Adipocyte (in vitro differentiated cells): ENCODE results near the gene STK40.

Experiments
- DNase-seq: peaks from one replicate; pipeline ENCODE4 v3.0.0-alpha.2; 2015; ENCODE audit warnings: low read depth
- H3K27me3 ChIP-seq: replicated peaks from 2 replicates; pipeline ENCODE4 v1.7.0; 2013; ENCODE audit warnings: mild to moderate bottlenecking, low read length, moderate library complexity; ENCODE audit not compliant: control insufficient read depth, insufficient read depth
- H3K36me3 ChIP-seq: 2 replicates; pipeline ENCODE4 v1.7.0; 2013; ENCODE audit warnings: low read length, mild to moderate bottlenecking, moderate library complexity; ENCODE audit not compliant: control insufficient read depth, insufficient read depth, severe bottlenecking
- H3K4me1 ChIP-seq: 2 replicates; pipeline ENCODE4 v1.7.0; 2013; ENCODE audit warnings: mild to moderate bottlenecking, low read length, moderate library complexity; ENCODE audit not compliant: control insufficient read depth, insufficient read depth
- H3K4me3 ChIP-seq: 2 replicates; pipeline ENCODE4 v1.7.0; 2013; ENCODE audit warnings: mild to moderate bottlenecking, low read length, moderate library complexity
- H3K9ac ChIP-seq: 2 replicates; pipeline ENCODE4 v1.7.0; 2013; ENCODE audit warnings: mild to moderate bottlenecking, low read length, moderate library complexity
- H3K9me3 ChIP-seq: 2 replicates; pipeline ENCODE4 v1.7.0; 2013; ENCODE audit warnings: mild to moderate bottlenecking, low read length, moderate library complexity; ENCODE audit not compliant: control insufficient read depth

STK40 gene, protein sequence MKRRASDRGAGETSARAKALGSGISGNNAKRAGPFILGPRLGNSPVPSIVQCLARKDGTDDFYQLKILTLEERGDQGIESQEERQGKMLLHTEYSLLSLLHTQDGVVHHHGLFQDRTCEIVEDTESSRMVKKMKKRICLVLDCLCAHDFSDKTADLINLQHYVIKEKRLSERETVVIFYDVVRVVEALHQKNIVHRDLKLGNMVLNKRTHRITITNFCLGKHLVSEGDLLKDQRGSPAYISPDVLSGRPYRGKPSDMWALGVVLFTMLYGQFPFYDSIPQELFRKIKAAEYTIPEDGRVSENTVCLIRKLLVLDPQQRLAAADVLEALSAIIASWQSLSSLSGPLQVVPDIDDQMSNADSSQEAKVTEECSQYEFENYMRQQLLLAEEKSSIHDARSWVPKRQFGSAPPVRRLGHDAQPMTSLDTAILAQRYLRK

DNA sequence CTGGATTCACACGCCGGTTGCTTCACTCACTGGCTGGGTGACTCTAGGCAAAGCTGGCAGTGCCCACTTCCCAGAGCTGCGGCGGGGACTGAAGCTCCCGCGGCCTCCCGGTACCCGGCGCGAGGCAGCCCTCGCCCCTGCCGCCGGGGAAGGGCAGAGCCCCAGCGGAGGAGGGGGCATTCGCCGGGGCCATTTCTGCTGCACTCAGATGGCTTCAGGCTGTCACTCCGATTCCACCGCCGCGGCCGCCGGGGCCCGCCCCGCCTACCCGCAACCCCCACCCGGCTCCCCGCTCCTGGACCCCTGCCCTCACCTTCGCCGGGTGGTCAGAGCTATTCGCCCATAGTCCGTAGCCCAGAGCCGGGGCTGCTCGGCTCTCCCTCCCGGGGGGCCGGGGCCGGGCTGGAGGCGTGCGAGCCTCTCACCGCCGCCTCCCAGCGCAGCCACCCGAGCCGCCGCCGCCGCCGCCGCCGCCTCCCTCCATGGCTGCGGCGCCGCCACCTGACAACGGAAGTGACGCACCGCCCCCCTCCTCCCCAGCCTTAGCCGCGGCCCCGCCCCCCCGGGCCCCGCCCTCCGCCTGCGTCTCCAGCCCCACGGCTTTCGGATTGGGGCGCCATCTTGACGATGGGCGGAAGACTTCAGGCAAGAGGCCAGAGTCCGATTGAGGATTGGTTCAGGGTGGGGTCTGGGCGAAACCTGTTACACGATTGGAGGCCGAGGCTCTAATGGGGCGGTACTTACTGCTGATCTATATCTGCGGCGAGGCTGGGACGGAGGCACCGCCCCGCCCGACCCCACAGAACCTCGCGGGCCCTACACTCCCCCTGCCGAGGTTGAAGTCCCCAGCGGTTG is at the start of gene STK40:
Gene STK40, minus strand, starts transcription at position 515 of the 855 bp plus-strand sequence. CDS start 24,592 bp downstream, outside the sequence.
- DNase-seq, result peak; percentile 100
- H3K36me3 ChIP-seq, result peaks cover 9% of the 10 kb centered on the region
- H3K27me3 ChIP-seq, result no peaks in the 10 kb centered on the region
- H3K9ac ChIP-seq, result peak within 1 kb of the TSS; percentile 93
- peak within 1 kb of the TSS; percentile 96 for H3K4me3 ChIP-seq
- peaks cover 36% of the 10 kb centered on the region for H3K4me1 ChIP-seq
- H3K9me3 ChIP-seq, result no peaks in the 10 kb centered on the region

DNA sequence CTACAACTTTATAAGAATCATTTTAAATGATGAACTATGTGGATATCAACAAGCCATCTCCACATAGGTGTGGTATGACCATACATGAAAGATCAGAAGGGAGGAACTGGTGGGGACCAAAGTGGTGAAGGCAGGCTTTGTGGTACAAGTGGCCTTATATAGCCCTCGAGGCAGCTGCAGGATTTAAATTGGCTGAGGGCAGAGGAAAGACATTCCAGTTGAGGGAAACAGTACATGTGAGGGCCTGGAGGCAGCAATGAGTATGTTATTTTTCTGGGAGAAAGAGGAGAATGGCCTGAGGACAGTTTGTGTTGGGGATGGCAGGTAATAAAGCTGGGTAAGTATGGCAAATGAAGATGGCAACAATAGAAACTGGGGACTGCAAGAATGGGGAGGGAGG is 47.4 kb upstream of the STK40 start:
- Histone ChIP-seq H3K36me3 (peaks cover 33% of the 10 kb centered on the region), H3K4me3 (no peak overlapping the region), H3K4me1 (peaks cover 9% of the 10 kb centered on the region), H3K9ac (no peak overlapping the region), H3K27me3 (no peaks in the 10 kb centered on the region), H3K9me3 (no peaks in the 10 kb centered on the region)
- no peak for DNase-seq

DNA sequence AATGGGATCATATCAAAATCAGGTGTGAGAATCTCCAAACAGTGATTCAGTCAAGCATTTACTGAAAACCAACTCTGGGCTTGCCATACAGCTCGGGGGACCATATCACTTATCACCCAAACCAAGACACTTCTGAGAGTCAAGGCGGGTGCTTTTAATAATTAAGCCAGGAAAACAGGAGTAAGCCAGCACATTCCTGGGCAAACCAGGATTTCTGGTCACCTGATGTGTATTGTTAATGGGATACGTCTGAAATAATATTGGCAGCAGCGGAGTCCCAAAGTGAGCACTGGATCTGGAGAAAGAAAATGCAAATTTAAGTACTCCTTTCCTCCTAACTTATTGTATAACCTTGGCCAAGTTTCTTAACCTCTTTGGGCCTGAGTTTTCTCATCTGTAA is 46.9 kb upstream of the STK40 start:
- Histone ChIP-seq H3K9ac (no peak overlapping the region), H3K9me3 (no peaks in the 10 kb centered on the region), H3K27me3 (no peaks in the 10 kb centered on the region), H3K36me3 (peaks cover 31% of the 10 kb centered on the region), H3K4me1 (peaks cover 9% of the 10 kb centered on the region), H3K4me3 (no peak overlapping the region)
- no peak for DNase-seq

DNA sequence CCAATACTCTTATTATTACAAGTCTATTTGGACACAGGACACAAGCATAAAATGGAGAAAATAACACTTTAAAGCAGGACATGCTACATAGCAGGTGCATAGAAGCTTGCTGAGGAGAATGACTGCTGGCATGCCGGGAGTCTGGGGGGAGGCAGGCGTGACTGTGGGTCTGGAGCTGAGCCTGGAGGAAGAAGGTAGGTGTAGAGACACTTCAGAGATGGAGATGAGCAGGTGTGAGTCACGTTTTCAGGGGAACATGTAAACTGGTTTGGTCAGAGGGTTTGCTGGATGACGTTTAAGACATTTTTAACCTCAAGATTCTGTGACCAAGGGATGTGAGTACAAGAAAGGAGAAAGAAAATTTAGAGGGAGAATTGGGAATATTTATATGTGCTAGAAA is 40.1 kb upstream of the STK40 start:
- DNase-seq, result no peak
- Histone ChIP-seq H3K27me3 (no peaks in the 10 kb centered on the region), H3K4me1 (no peaks in the 10 kb centered on the region), H3K36me3 (peaks cover 30% of the 10 kb centered on the region), H3K4me3 (no peak overlapping the region), H3K9ac (no peak overlapping the region), H3K9me3 (no peaks in the 10 kb centered on the region)

DNA sequence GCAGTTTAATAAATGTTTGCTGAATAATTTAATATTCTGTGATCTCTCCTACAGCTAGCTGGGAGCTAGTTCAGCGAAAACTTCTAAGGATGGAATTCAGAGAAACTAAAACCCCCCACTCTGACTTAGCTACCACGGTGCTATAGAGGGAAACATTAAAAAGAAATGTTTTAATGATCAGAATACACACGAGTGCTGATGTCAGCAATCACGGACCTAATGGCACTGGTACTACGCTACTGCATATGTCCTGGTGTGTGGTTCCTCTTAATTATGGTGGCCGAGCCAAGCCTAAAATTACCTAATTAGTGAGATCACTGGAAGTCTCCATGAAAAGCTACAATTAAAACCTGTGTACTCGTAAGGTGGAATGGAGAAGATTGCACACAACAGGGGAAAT is 35.9 kb upstream of the STK40 start:
- Histone ChIP-seq H3K27me3 (no peaks in the 10 kb centered on the region), H3K9ac (no peak overlapping the region), H3K4me3 (no peak overlapping the region), H3K4me1 (peaks cover 32% of the 10 kb centered on the region), H3K36me3 (peaks cover 28% of the 10 kb centered on the region), H3K9me3 (no peaks in the 10 kb centered on the region)
- DNase-seq, result no peak

DNA sequence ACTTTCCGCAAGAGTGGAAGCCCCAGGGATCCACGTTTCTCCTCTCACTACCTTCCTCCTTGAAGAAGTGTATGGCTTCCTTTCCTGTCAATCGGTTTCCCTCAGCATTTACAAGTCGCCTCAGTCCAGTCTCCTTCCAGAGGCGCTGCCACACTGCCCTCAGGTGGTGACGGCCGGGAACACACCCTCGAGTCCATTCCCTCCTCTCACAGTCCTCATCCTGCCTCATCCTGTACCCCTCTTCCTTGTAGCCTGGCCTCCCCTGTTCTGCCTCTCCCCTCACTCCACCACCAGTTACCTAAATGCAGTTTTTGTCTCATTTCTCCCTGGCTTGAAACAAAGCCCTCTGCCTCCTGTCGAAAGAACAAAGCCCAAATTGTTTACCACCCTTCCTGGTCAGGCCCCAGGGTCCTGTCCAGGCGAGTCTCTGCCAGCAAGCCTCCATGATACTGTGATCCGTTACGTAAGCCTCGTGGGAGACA is 35.2 kb upstream of the STK40 start:
- Histone ChIP-seq H3K9me3 (no peaks in the 10 kb centered on the region), H3K4me3 (peak overlapping the region; percentile 61), H3K36me3 (peaks cover 27% of the 10 kb centered on the region), H3K9ac (peak overlapping the region; percentile 69), H3K27me3 (no peaks in the 10 kb centered on the region), H3K4me1 (peaks cover 32% of the 10 kb centered on the region)
- DNase-seq, result peak; percentile 95

DNA sequence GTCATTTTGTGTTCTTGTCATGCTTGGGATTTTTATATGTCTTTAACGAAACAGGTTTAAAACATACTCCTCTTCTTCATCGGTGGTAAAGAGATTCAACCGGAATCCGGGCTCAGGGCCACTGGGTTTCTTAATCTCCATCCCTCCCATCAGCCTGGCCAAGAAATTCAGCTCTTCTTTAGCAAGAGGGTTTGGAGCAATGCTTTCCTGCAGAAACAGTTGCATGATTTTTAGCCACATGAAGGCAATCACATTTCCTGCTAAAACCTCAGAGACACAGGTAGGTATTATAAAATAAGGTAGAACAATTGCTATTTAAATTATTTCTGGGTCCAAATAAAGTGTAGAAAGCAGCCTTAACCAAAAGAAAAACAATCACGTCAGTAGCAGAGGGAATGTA is 34.7 kb upstream of the STK40 start:
- Histone ChIP-seq H3K36me3 (peaks cover 23% of the 10 kb centered on the region), H3K9ac (peak overlapping the region; percentile 69), H3K4me1 (peaks cover 32% of the 10 kb centered on the region)

DNA sequence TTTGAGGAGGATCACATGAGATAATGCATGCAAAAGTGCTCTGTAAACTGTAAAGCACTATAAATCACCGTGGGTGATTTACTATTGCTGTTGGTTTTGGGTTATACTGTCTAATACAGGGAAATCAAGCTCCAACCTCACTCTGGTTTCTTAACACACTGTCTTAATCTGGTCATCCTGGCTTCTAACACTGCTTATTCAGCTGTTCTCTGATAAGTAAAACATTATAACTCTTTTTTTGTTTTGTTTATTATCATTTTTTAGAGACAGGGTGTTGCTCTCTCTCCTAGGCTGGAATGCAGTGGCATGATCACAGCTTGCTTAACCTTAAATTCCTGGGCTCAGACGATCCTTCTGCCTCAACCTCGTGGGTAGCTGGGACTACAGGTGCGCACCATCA is 33.8 kb upstream of the STK40 start:
- H3K36me3 ChIP-seq, result peaks cover 20% of the 10 kb centered on the region
- no peak for DNase-seq
- H3K4me1 ChIP-seq, result peaks cover 32% of the 10 kb centered on the region
- peak overlapping the region; percentile 53 for H3K9ac ChIP-seq
- H3K4me3 ChIP-seq, result peak overlapping the region; percentile 22
- H3K27me3 ChIP-seq, result no peaks in the 10 kb centered on the region
- H3K9me3 ChIP-seq, result no peaks in the 10 kb centered on the region

More for the DNA sequence above, 34.7 kb upstream of the STK40 start:
- peak overlapping the region; percentile 61 for H3K4me3 ChIP-seq
- peak; percentile 39 for DNase-seq
- no peaks in the 10 kb centered on the region for H3K27me3 ChIP-seq
- H3K9me3 ChIP-seq, result no peaks in the 10 kb centered on the region

DNA sequence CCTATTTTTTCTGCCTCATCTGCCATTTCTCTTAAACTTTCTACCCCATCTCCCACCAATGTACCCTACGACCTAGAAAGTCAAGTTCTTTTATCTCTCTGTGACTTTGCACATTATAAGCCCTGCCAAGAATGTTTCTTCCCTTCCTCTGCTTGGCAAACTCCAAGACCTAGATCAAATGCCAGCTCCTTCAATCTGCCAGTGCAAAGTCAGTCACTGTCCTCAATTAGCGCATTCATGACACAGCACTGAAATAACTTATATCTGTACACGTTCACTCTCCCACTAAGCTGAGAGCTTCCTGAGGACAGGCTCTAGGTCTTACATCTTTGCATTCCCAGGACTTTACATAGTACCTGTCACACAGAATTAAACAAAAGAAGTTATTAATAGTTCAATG is 33.4 kb upstream of the STK40 start:
- Histone ChIP-seq H3K27me3 (no peaks in the 10 kb centered on the region), H3K4me1 (peaks cover 32% of the 10 kb centered on the region), H3K9ac (peak overlapping the region; percentile 53), H3K9me3 (no peaks in the 10 kb centered on the region), H3K36me3 (peaks cover 16% of the 10 kb centered on the region), H3K4me3 (peak overlapping the region; percentile 22)
- DNase-seq, result no peak

DNA sequence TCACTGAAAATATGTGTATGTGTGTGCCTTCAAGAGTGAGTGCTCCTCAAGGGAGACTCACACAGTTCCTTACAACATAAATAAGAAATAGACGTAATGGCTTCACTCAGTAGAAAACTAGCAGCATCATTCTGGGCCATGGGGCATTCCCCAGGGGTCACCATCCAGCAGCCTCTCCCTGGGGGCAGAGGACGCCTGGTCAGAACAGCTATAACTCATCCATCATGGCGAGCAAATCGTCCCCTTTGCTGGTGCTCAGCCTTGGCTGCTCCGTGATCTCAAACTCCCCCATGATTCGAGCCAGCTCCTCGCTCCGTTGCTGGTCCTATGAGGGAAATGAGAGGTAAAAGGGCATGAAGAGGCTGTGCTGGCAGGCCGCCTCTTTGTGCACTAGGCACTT is 32.2 kb upstream of the STK40 start:
- DNase-seq, result no peak
- H3K4me1 ChIP-seq, result peaks cover 32% of the 10 kb centered on the region
- peaks cover 14% of the 10 kb centered on the region for H3K36me3 ChIP-seq
- H3K9me3 ChIP-seq, result no peaks in the 10 kb centered on the region
- H3K9ac ChIP-seq, result no peak overlapping the region
- H3K27me3 ChIP-seq, result no peaks in the 10 kb centered on the region
- H3K4me3 ChIP-seq, result no peak overlapping the region

DNA sequence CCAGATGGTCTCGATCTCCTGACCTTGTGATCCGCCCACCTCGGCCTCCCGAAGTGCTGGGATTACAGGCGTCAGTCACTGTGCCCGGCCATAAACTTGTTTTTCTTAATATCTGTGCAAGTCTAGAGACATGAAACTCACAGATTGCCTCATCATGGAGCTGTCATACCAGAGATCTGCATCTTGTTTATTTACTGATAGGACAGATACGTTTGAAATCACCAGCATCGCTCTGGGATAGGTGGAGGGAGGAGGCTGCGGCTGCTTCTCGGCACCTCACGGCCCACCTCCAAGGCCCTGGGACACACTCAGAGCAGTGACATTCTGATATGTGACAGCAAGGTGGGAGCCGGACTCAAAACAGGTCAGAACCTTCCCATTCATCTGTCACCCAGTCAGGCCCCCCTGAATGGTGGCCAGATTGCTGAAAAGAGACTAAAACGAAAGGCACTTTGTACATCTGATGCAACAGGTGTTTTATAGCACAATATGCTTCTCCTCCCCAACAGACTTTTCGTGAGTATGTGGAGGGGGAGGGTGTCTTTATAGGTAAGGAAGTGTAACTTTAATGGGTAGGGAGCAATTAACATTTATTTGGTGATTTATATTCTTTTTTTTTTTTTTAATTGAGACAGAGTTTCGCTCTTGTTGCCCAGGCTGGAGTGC is 30.1 kb upstream of the STK40 start:
- Histone ChIP-seq H3K9me3 (no peaks in the 10 kb centered on the region), H3K9ac (no peak overlapping the region), H3K4me3 (no peak overlapping the region), H3K36me3 (peaks cover 2% of the 10 kb centered on the region), H3K27me3 (no peaks in the 10 kb centered on the region), H3K4me1 (peaks cover 32% of the 10 kb centered on the region)
- no peak for DNase-seq
